ENCODE measurements around the gene ARL3.
"Not testable (repeated sequence)": the region's sequence is repeated elsewhere in the genome, so short reads cannot be mapped to it uniquely, and the experiment has no call there.

The ARL3 gene

DNA sequence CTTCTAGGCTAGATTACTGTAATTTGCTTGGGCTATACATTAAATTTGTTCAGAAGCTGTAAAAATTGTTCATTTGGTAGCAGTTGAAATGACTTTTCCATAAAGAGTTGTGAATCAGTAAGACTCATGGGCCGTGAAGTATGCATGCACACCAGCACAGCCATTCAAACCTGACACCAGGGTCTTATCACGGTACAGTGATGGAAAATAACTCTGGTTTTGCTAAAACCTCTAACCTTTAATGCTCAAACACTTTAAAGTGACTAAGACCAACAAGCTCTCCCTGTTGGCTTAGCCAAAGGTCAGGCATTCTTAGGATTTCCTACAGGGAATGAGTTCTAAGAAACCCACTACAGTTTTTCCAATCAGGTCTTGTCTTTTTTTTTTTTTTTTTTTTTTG lies 11.5 kb downstream of the ARL3 start:
- DNase-seq (ENCODE audit: low read depth), result no peak

DNA sequence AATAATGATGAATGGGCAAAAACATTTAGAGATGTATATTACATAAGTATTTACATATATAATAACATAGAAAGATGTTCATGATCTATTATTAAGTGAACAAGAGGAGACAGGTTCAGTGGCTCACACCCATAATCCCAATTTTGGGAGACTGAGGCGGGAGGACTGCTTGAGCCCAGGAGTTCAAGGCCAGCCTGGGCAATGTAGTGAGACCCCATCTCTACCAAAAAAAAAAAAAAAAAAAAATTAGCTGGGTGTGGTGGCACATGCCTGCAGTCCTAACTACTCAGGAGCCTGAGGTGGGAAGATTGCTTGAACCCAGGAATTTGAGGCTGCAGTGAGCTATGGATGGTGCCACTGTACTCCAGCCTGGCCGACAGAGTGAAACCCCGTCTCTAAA lies 12.4 kb downstream of the ARL3 start:
- no peak for DNase-seq (ENCODE audit: low read depth)

DNA sequence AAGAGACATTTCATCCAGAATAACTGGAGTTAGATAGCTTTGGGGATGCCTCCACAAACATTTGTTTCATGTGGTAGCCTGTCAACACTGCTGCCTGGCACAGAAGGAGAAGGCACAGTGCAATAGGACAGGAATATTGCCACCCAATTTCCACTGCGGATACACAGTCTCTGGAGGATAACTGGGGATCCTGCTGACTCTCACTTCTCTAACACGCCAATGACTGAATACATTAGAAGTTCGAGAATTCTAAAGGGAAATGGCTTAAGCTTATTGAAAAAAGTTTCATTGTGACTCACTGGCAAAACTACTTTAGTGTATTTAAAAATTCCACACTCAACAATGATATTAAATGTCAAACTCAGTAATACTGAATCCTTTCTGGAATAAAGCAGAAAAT lies 12.9 kb downstream of the ARL3 start:
- no peak for DNase-seq (ENCODE audit: low read depth)

DNA sequence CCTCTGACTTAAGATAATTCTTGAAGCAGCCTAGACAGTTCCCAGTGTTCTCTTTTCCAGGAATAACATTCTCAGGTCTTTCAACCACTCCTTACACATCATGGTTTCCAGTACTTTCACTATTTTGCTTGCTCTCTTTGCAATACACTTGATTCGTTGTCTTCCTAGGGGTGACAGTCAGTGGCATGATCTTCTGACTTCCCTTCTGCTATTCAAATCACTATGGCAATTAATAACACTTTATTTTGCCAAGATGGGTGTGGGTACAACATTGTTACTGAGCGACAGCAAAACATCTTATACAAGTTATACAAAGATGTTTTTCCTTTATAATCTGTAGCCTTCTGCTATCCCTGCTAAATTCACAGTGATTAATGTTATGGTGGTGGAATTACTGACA lies 15.3 kb downstream of the ARL3 start:
- DNase-seq (ENCODE audit: low read depth), result no peak

DNA sequence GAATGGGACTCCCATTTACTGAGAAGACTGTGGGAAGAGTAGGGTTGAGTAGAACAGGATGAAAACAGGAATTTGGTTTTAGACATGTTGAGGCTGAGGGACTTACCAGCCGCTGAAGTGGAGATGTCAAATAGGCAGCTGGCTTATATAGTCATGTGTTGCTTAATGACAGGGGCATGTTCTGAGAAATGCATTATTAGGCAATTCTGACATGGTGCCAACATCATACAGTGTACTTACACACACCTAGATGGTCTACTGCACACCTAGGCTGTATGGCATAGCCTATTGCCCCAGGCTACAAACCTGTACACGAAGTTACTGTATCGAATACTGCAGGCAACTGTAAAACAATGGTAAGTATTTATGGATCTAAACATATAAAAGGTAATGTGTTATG lies 17.5 kb downstream of the ARL3 start:
- no peak for DNase-seq (ENCODE audit: low read depth)

DNA sequence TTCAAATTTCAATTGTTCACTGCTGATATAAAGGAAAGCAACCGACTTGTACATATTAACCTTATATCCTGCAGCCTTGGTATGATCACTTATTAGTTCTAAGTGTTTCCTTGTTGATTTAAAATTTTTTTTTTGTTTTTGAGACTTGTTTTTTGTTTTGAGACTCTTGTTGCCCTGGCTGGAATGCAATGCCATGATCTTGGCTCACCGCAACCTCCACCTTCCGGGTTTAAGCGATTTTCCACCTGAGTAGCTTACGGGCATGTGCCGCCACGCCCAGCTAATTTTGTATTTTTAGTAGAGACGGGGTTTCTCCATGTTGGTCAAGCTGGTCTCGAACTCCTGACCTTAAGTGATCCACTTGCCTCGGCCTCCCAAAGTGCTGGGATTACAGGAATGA lies 18.8 kb downstream of the ARL3 start:
- not testable (repeated sequence) for DNase-seq (ENCODE audit: low read depth)

DNA sequence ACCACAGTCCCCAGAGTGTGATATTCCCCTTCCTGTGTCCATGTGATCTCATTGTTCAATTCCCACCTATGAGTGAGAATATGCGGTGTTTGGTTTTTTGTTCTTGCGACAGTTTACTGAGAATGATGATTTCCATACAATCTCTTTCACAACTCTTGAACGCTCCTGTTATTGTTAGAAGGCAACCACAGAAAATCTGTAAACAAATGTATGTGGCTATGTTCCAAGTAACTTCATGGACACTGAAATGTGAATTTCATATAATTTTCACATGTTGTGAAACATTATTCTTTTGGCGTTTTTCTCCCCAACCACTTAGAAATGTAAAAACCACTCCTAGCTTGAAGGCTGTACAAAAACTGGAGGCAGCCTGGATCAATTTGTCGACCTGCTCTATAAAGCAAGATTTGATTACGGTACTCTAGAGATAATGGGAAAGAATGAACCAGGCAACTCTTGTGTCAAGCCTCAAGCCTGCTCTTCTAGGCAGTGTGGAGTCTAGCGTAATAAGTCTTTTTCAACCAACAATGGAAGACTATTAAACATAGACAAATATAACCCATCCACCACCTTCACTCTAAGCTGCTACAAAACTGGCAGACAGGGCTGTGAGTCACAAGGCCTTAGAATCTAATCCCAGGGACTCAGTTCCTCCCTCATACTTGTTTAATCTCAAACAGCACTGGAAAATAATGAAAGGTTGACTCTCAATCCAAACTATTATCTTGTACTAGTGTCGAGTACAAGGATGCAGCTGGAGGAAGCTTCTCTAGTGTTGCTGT lies 22.7 kb downstream of the ARL3 start:
- DNase-seq (ENCODE audit: low read depth), result no peak

DNA sequence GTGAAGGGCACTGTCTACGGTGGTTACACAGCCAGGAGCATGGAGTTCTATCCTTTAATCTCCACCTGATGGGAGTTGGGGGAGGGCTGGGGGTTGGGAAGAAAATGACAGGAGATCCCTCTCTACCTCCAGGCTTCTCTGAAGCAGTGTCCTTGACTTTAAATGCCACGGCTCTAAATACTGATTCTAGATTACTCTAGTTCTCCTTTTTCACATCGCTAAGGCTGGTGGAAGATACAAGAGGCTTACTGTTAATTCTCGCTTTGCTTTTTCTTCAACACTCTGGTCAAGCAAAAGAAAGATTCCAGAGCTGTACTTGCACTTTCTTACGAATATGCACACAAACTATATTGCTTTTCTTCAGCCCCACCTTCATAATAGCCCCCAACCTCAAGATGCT lies 30.5 kb downstream of the ARL3 start:
- no peak for DNase-seq (ENCODE audit: low read depth)

DNA sequence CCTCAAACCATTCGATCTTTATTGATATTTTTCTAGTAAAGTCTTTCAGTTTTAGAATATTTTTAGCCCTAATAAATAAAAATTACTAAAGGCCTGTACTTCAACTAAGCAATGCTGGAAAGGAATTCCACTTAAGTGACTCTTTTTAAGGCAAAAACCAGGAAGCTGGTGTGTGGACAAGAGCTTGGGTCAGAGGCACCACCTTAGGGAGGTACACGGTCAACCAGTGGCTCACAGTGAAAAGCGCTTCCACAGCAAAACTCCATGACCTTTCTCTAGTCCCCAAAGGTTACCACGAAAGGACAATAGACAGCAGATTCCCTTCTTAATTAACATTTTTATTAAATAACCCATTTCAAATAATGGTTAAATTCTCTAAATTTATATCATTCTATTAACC lies 31.2 kb downstream of the ARL3 start:
- DNase-seq (ENCODE audit: low read depth), result no peak

DNA sequence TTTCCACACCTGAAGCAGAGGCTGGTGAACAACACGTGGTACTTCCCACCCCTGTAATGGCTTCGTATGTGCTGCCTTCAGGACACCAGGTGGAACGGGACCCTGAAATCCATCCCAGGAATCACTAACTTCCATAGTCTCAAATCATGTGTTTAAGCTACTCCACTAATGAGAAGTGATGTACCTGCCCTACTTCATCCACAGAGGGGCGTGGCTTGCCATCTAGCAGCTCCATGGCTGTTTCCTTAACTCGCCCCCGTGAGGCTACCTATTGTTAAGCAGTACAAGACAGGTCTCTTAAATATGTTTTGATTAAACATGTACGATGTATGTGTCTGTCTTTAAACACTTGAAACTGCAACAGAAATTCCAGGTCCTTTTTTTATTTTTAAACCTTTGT lies 31.8 kb downstream of the ARL3 start:
- DNase-seq (ENCODE audit: low read depth), result no peak

DNA sequence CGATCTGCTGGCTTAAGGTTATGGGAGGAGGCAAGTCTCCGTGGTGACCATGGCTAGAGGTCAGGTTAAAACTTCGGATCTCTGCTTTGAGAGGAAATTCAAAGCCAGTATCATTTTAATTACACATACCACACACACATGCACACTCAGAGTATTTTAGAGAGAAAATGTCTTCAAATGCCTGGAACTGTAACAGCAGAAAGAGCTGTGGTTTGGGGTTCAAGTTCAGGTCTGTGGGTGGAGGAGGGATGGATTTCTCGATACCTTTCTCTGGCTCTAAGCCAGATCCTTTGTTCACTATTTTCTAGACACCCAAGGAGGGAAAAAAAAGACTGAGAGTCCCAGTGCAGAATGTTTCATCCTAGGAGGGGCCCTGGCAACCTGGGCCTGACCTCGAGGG lies 32.5 kb downstream of the ARL3 start:
- DNase-seq (ENCODE audit: low read depth), result no peak

DNA sequence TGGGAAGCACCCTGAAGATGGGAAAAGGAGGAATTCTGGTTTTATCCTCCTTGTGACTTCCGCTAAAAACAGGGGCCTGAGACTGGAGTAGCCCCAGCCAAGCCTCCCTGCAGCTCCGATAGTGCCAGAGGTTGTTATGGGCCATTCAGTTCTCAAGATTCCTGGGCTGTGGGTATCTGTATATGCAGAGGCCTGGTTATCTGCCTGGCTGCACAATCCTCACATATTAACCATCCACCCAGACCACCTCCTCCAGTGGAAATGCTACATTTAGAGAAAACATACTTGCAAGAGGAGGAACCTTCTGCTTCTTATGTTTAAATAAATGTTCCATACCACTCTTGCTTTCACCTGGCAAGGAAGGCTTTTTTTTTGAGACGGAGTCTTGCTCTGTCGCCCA lies 34.6 kb downstream of the ARL3 start:
- DNase-seq (ENCODE audit: low read depth), result no peak

DNA sequence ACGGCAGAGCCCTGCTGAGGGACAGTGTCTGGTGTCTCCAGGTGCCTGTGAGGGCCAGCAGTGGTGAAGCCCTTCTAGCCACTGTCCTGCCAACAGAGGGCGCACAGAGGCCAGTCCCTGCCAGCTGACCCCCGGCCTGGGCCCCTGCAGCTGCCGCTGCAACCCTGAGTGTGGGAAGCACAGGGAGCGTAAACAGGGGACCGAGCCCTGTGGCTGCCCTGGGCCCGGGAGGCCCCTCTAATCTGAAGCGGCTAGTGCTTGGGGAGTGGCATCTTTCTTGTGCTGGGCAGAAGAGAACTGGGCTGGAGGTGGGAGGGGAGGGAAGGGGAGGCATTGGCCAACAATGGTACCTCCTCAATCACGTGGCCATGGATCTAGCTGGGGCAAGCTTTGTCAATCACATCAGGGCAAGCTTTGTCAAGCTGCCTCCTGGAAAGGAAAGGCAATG lies 35.3 kb downstream of the ARL3 start:
- DNase-seq (ENCODE audit: low read depth), result no peak

DNA sequence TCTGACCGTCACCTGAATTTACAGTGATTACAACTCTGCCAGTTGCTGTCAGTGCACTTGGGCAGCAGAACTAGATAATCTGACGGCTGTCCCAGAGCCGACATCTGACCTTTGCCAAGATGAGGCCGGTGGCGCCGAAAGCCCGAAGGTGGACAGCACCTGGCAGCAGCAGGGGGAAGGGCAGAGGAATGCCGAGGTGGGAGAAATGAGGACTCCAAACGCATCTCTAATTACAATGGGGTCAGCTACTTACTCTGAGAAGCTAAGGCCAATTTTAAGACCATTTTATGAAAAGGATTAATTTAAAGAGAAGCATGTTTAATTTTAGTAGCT lies 36.2 kb downstream of the ARL3 start:
- no peak for DNase-seq (ENCODE audit: low read depth)

DNA sequence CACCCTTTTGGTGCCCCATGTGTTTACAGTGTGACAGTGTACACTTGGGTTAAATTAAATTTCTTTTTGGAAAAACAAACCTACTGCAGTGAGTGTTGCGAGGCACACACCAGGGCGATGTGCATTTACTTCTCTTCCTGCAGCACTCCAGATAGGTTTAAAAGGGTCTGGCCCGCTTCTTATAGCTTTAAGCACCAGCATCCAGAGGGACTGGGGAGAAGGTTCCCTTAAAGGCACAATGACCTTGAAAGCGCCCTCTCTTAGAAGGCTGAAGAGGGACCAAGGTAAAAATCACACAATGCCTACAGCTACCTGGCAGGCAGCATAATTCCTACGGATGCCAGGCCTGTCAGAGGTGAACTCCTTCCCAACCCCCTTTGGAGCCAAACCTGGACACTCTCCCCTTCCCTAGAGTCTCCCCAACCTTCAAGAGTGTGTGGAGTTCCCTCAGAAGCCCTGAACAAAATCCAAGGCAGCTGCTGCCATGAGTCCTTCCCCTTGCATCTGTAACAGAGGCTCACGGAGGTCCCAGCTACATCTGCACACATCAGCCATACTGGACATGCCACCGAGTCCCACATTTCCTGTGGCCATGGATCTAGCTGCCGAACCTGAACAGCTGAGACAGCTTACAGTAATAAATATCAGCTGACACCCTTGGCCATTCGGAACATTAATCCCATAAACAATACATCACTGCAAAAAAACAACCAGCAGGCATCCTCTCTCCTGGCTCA lies 36.7 kb downstream of the ARL3 start:
- no peak for DNase-seq (ENCODE audit: low read depth)

DNA sequence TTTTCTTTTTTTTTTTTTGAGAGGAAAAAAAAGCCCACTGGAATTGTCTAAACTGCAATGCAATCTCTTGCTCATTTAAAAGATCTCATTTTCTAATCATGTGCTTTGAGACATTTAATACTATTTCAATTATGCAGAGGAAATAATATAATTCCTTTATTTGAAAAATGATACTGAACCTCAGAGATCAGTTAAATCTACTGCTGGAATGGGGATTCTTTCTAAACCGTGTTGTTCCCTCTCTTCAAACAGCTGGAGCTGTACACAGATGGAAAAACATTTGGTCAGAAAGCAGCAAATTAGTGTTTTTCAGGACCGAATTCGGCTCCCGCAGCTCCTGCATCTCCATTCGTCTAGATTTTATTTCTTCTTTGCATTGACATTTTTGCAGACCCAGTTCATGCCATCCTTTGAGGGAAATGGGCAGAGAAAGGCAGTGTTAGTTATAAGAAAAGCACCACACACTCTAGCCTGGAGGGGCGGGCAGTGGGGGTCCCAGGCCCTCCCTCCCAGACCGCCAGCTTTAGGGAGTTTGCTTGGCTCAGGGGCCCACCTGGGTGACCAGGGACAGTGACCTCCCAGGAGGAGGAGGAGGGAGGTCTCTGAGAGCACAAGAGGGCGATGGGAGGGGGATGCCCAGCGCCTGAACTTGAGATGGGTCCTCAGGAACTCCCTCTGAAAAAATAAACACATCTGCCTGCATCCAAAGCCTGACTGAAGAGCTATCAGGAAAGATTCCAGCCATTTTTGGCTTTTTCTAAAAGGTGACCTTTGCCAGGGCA lies 37.5 kb downstream of the ARL3 start:
- DNase-seq (ENCODE audit: low read depth), result no peak

DNA sequence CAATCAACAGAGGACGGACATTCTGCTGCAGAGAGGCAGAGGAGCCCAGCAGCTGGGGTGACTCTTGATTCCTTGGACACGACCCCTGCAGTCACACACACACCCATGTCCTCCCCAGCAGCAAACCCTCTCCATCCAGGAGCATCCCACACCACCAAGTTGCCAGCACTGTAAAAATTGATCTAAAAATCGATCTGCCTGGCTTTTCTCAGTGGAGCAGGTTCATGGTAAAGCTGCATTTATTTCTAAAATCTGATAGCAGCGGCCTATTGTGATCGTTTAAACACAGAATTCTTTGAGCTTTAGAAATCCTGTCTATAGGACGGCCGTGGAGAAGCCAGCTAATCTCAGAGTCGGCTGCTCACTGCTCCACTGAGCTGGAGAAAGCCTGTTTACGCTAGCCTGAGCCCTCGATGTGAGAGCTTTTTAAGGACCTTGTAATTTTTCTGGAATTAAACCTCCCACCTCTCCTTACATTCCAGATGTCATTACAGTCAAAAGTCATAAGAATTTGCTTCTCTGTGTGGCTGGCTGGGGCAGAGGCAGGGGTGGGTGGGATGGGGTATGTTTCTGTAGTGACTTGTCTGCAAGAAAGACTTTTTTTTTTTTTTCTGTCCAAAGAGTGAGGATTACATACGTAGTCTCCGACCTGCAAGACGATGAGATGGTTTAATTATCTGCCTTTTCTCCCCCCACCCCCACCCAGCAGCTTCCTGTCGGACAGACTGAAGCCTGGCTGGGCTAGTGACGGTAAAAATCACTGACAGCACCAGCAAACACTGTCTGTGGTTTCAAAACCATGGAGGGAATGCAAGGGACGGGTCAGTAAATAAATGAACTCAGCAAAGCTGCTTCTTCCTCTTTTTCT lies 38.3 kb downstream of the ARL3 start:
- no peak for DNase-seq (ENCODE audit: low read depth)

DNA sequence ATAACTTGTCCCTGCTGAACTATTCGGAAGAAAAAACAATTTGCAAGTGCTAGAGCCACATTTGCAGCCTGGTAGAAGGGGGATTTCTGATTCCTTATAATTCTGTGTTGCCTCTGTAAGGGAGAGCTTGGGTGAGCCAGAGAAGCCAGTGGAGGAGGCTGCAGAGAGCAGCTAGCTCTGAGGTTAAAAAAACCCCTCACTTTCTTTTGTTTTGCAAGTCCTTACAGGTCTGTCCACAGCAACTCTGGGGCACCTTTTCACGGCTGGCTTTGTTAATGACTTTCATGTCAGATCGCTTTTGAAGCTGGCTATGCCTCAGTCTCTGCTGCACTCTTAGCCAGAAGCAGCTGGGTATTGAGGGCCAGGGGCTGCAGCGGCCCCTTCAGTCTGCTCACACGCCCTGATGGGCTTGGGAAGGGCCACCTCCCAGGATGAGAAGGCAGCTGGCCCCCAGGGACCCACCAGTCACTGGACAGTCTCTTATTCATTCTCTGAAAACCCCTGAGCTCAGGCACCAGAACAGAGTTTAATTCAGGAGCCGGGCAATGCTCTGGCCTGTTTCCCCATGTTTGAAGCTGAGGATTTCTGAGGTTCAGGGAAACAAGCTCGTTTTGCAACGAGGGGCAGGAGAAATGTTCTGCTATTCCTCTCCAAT lies 39.1 kb downstream of the ARL3 start:
- DNase-seq (ENCODE audit: low read depth), result no peak

DNA sequence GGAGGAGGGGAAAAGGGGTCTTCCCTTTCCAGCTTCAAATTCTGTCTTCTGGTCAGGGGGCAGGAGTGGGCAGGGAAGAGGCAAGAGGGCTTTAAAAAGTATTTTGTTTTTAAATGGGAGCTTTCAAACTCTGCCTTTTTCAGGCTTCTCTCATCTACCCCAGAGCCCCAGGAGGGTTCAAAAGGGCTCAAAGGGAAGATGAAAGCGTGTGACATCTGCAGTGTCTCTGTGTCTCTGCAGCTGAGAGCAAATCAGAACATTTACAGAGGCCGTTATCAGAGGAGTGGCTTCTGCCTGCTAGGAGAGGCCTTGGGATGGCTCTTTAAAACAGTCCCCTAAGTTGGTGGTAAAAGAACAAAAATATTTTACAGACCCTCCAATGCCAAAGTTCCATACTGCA lies 39.6 kb downstream of the ARL3 start:
- no peak for DNase-seq (ENCODE audit: low read depth)

DNA sequence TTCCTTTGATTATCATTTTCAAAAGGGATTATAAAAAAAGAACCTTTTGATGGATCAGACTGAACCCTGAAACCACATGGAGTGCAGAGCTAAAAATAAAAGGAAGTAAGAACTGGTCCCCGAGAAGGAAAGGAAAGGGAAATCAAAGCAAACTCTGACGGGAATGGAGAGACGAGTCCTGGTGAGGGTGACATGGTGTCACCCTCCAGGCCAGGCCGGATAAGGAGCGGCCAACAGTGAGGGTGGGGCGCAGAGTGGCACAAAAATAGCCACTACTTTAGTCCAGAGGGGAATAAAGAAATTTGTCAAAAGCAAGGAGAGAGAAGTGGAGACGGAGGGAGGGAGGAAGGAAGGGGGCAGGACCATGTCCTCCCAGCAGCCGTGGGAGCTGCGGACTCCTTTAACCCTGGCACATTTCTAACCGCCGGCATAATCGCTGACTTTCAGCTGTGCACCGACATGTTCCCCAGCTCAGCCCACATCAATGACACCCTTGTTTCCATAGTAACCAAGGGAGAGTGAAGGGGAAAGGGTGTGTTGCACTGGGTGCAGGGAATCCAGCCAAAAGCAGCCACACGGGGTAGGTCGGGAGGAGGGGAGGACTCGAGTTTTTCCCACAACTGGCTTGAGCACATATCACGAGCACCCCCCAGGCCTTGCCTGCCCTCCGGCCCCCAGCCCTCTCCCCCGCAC lies 40.2 kb downstream of the ARL3 start:
- peak; percentile 67 for DNase-seq (ENCODE audit: low read depth)

DNA sequence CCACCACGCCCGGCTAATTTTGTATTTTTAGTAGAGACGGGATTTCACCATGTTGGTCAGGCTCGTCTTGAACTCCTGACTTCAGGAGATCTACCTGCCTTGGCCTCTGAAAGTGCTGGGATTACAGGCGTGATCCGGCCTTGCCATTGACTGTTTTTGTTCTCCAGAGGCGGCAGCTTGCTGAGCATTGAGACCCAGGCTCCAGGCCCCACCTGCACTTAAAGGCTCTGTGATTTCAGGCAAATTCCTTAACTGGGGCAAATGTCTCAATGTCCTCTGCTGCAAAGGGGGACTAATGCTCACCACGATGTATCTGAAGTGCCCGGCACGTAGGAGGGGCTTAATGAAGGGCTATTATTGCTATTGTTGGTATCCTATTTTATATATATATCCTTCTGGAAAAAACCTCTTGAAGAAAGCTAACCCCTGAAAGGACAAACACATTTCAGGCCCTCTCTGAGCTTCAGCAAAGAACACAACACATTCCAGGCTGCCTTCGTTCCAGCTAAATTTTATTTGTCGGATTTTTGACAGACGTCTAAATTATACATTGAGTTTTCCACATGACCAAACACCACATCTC lies 40.9 kb downstream of the ARL3 start:
- no peak for DNase-seq (ENCODE audit: low read depth)
